ENCODE results near the gene LIN7C.
"Not testable (repeated sequence)": the region's sequence is repeated elsewhere in the genome, so short reads cannot be mapped to it uniquely, and the experiment has no call there.

The LIN7C gene

DNA sequence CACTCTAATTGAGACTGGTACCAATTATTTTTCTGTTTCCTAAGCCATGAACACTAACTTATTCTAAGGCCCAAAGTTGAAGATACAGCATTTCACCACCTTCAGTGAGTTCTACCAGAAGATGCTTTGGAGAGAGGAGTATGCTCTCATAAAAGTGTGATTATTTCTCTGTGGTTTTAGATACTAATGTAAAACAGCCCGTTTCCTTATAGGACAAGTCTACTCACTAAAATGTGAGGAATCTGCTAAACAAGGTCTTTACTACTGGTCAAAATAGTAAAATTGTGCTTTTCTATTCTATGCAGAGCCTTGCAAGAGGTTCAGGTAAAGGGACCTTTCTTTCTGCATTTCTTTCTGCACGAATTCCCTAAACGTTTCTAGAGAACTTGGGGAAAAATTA is 36.4 kb downstream of the LIN7C start:
- DNase-seq (ENCODE audit: low spot score), result no peak

DNA sequence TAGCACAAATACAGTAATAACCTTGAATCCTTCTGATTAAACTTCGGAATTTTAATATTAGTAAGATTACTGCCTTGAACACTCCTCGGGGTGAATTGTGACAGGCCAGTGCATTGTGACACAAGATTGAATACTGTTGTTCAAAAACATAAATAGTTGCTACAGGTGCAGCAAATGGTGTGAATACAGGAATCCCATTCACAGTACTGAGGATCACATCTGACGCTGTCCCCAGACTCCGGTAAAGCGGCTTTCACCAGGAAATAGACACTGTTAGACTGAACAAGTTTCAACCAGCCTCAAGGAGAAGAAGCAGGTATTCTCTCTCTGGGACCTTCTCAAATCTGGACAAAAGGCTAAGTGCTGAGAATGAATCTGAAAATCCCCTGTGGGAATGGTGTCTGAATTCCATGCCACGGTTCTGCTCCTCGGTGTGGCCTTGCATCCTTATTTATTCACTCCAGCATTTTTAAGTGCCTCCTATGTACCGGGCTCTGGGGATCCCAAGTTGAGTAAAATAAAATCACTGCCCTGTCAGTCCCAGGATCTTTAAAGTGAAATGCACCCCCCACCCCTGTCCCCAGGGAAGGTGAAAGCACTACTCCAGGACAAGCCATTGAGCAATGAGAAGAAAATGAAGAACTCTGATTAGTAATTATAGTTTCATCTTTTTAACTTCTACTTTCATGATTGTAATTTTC is 37.4 kb downstream of the LIN7C start:
- DNase-seq (ENCODE audit: low spot score), result no peak

- no peak for DNase-seq (ENCODE audit: low spot score)
Measured at GRCh38 chr11:27468209-27468994, 38.2 kb downstream of the LIN7C start.

DNA sequence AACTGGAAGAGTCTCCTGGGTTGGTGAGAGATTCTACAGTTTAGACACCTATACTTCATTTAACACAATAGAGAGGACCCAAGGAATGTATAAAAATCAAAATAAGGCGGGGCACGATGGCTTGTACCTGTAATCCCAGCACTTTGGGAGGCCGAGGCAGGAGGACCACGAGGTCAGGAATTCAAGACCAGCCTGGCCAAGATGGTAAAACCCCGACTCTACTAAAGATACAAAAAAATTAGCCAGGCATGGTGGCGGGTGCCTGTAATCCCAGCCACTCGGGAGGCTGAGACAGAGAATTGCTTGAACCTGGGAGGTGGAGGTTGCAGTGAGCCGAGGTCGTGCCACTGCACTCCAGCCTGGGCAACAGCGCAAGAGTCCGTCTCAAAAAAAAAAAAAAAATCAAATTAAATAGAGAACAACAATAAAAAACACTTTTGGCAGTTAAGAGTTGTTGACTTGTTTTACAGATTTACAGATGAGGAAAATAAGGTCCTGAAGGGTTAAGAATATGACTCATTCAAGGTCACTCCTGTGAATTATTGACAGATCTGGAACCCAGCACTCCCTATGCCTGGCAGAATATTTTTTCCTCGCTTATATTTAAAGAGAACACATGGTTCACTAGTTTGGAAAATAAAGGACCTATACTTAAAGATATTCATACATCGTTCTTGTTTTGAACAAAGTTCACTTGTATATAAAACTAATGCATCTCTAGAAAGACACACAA is 39.2 kb downstream of the LIN7C start:
- DNase-seq (ENCODE audit: low spot score), result no peak

DNA sequence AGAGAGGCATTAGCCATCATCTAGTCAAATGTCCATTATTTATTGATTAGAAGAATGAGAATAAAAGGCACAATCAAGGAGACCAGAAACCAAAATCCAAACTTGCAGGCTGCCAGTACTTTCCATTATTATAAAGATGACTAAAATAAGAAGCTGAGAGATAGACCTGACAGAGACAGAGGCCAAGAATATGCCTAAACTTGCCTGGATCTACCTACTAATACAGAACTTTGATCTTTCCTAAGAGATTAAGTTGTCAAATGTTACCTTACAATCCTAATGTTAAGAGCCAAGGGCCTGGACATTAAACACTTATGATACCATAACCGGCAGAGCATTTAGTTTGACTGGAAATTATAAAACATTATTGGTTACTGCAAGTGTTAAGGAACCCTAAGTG is 40.2 kb downstream of the LIN7C start:
- no peak for DNase-seq (ENCODE audit: low spot score)

DNA sequence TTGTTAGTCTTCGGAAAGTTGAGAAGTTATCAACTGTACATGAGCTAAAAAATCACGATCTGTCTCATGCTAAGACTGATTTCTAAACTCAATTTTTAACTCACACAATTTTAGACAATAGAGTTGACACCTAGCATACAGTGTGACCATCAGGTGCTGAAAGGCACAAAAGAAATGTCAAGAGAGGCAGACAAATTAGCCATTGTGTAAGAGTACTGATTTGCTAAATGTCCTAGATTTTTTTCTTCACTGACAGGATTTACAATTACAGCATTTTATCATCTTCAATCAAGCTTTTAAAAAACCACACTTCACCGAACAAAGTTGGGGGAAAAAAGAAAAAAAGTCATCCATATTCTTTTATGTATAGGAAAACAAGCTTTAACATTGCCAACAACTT is 40.9 kb downstream of the LIN7C start:
- no peak for DNase-seq (ENCODE audit: low spot score)

- no peak for DNase-seq (ENCODE audit: low spot score)
Measured at GRCh38 chr11:27464909-27465308, 41.7 kb downstream of the LIN7C start.

- DNase-seq (ENCODE audit: low spot score), result no peak
Measured at GRCh38 chr11:27464289-27464696, 42.3 kb downstream of the LIN7C start.

DNA sequence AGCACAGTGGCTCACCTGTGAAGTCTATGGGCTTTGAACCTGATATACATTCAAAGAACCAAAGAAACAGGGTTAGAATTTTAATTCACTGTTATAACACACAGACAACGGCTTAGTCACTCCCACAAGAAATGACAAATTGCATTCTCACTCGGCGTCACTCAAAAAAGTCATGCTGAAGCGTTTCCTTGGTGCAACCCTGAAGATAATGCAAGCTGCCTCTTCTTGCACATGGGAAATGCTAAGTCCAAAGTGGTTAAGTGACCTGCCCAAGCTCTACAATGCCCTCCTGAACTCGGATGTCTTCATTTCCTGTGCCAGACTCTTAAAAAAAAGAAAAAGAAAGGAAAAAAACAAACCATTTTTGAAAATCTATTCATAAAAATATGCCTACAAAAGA is 44.0 kb downstream of the LIN7C start:
- no peak for DNase-seq (ENCODE audit: low spot score)

DNA sequence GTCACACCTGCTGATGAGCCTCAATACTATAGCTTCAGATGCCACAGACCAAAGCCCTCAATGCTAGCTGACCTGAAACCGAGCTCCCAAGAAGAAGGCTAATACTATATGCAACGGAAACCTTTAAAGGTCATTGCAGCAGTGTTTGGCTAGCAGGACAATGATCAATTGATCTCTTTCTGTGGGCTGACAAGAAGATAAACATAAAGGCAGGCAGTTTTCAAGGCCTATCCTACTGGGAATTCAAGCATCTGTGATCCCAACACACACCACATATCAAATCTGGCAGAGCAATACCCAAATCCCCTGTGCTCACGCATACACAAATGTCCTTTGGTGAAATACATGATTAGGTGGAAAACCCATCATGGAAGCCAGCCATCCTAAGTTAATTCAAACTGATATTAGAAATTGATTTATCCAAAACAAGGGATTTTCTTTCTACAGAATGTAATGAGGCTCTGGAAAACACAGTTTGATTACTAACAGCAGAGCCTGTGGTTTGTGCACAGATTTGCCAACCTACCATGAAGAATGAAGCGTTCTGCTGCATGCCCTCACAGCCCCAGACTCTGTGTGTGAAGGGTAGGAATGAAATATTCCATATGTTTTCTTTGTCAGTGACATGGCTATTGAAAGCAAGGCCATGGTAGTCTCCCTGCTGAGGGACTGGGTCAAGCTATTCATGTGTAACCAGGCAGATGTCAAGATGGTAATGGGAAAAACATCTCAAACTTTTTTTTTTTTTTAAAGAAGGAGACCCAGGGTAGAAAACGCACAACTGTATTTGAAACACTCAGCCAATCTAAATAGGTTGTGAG is 46.2 kb downstream of the LIN7C start:
- no peak for DNase-seq (ENCODE audit: low spot score)

GRCh38 chr11:27459191-27459590 is 47.4 kb downstream of the LIN7C start:
- DNase-seq (ENCODE audit: low spot score), result no peak

DNA sequence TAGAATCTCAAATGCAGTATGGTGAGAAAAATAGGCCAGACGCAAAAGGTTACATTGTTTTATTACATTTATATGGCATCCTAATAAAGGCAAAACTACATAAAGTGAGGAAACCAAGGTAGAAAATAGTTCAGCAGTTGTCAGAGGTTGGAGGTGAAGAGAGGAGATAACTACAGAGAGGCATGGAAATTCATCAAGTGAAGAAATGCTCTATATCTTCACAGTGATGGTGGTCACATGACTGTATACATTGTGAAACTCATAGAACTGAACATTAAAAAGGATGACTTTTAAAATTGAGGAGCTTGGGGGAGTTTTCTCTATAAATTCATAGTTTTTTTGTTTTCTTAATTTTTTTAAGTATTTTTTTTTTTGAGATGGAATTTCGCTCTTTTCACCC is 48.4 kb downstream of the LIN7C start:
- DNase-seq (ENCODE audit: low spot score), result no peak

GRCh38 chr11:27456795-27457329 is 49.7 kb downstream of the LIN7C start:
- no peak for DNase-seq (ENCODE audit: low spot score)

GRCh38 chr11:27456140-27456794 is 50.3 kb downstream of the LIN7C start:
- no peak for DNase-seq (ENCODE audit: low spot score)

DNA sequence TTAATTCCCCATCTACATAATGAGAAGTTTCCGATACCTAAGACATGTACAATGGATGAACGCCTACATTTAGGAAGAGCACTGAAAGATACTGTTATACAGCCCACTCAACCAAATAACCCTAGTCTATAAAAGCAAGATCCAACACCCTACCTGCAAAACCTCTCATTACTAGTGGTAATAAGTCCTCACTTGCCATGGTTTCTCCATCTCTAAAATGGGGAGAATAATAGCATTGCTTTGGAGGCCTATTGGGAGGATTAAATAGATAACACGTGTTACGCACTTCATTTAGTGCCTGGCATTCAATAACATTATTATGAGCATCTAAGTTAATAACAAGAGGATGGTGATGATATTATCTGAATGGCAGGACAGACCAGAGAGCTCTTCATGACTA is 50.9 kb downstream of the LIN7C start:
- no peak for DNase-seq (ENCODE audit: low spot score)

- no peak for DNase-seq (ENCODE audit: low spot score)
Measured at GRCh38 chr11:27453701-27454100, 52.9 kb downstream of the LIN7C start.

DNA sequence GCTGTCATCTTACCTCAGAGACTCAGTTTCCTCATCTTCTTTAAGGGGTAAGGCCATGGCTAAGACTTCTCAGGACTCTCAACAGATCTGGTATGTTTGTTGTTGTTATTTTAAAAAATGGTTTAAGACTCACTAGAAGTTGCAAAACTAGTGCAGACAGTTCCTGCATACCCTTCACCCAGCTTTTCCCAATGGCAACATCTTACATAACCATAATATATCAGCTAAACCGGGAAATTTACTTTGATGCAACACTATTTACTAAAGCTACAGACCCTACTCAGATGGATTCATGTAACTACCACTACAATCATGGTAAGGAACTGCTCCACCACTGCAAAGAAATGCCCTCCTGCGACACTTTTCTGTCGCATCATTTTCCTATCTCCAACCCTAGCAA is 54.4 kb downstream of the LIN7C start:
- no peak for DNase-seq (ENCODE audit: low spot score)

DNA sequence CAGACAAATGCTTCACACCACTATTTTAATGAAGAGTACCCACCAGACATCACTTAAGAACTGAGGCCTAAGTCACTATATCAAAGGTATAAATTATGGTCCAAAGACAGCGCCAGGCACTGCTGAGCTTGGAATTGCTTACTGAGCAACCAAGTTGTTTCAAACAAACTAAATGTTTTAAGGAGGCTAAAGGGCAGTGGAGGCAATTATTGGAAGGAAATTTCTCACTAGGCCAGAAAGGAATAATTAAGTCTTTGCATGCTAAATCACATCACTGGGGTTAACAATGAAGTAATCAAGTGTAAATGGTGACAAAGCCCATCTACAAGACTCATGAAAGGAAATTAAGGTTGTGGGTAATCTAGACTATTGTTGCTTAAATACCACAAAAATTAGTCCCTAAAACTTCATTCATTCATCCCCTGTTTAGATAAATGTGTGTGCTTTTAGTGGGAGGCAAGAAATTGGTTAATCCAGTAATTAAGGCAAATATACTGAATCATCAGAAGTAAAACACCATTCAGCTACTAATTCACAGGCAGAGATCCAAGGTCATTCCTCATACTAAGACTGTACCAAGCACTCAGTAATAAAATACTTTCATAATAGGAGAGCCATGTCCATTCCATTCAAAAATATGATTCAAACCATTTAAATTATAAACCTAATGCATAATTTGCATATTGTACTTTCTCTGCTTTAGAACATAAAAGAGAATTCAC is 55.2 kb downstream of the LIN7C start:
- DNase-seq (ENCODE audit: low spot score), result no peak

- DNase-seq (ENCODE audit: low spot score), result not testable (repeated sequence)
Measured at GRCh38 chr11:27448184-27448540, 58.4 kb downstream of the LIN7C start.

GRCh38 chr11:27447288-27448183 is 59.0 kb downstream of the LIN7C start:
- no peak for DNase-seq (ENCODE audit: low spot score)
